Measurements from ENCODE around the gene STX18. TPM values are rescaled to one million over a fixed set of nuclear protein-coding genes. Genes with fewer than 3 reads are reported as not detected.

STX18 gene
- total RNA-seq, 2 donors from 2014 or later = 31.4 to 31.8 TPM

DNA sequence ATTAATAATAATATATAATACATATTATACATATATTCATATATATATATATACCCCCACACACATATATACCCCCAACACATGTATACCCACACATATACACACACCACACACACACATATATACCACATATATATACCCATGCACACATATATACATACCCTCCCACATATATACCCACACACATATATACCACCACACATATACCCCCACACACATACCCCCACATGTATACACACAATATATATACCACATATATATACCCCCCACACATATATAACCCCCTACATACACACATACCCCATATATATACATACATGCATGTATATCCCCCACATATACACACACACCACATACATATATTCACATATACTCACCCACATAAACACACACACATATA lies 103.0 kb downstream of the STX18 start:
- intact Hi-C loops (cut with DNase I) = no loop called here

DNA sequence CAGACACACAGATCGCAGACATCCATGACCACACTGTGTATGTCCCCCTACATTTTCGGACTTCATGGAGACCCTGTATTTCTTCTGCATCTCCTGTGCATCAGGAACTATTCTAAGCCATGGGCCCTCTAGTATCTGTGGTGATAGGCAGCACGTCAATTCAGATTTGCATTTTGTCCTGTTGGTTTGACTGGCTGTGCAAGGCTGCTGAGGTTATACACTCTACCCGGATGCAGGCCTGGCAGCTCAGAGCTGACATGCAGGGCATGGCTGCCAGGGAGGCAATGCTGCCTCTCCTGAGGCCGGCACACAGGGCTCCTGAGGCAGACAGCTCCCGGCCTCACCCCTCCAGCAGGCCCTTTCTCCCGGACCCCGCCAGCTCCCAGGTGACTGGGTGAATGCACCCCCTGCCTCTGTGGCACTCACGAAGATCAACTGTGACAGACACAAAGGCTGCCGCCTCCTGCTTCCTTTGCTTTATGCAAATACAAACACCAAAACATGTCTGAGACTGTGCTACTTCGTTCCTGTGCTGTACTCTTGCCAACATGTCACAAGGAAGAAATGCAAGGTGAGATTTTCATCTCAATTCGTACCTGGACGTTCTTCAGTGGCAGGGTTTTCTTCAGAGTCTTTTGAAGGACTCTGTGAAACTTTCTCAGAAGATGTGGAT lies 103.9 kb downstream of the STX18 start:
- no peak overlapping the region for H3K9ac ChIP-seq (ENCODE audit: low read depth in 2 of 2, low read length in 2 of 2)
- no peaks in the 10 kb centered on the region for H3K4me1 ChIP-seq
- intact Hi-C loops (cut with DNase I) = no loop called here
- TF ChIP-seq, protein P1, sequence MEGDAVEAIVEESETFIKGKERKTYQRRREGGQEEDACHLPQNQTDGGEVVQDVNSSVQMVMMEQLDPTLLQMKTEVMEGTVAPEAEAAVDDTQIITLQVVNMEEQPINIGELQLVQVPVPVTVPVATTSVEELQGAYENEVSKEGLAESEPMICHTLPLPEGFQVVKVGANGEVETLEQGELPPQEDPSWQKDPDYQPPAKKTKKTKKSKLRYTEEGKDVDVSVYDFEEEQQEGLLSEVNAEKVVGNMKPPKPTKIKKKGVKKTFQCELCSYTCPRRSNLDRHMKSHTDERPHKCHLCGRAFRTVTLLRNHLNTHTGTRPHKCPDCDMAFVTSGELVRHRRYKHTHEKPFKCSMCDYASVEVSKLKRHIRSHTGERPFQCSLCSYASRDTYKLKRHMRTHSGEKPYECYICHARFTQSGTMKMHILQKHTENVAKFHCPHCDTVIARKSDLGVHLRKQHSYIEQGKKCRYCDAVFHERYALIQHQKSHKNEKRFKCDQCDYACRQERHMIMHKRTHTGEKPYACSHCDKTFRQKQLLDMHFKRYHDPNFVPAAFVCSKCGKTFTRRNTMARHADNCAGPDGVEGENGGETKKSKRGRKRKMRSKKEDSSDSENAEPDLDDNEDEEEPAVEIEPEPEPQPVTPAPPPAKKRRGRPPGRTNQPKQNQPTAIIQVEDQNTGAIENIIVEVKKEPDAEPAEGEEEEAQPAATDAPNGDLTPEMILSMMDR (IDR thresholded peaks at IDR 0.05) = no peak
- H3K36me3 ChIP-seq = no peaks in the 10 kb centered on the region
- H3K27ac ChIP-seq = no peak overlapping the region
- H3K9me3 ChIP-seq = no peaks in the 10 kb centered on the region
- H3K27me3 ChIP-seq = no peaks in the 10 kb centered on the region
- H3K4me3 ChIP-seq = no peak overlapping the region
- DNase-seq = no peak

More for the DNA sequence above, 103.0 kb downstream of the STX18 start:
- no peak overlapping the region for H3K4me3 ChIP-seq
- TF ChIP-seq, protein P1 (IDR thresholded peaks at IDR 0.05) = no peak
- no peaks in the 10 kb centered on the region for H3K27me3 ChIP-seq
- DNase-seq = no peak
- H3K4me1 ChIP-seq = no peaks in the 10 kb centered on the region
- no peak overlapping the region for H3K27ac ChIP-seq
- no peak overlapping the region for H3K9ac ChIP-seq (ENCODE audit: low read depth in 2 of 2, low read length in 2 of 2)
- no peaks in the 10 kb centered on the region for H3K36me3 ChIP-seq
- no peaks in the 10 kb centered on the region for H3K9me3 ChIP-seq

DNA sequence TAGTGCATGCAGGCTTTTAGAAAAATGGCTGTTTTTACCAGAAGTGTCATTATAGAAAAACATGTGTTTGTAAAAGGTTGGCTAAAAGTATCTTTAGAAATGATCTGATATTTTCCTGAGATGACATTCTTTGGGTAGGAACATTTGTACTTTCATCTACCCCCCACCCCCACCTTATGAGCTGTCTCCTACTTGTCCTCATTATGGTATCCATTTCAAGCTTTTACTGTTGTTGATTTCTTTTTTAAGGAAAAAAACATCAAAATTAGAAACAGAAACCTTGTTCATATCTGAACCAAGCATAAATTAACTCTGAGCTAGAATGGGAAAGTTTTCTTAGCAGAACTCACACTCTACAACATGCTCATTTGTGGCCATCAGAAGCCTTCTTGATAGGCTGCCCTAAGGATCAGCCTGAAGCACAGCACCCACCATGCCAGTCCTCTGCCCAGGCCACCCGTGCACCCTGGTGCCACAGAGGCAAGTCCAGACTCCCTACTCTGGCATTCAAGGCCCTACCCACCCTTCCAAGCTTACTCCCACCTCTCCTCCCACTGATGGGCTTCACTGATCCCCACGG lies 105.5 kb downstream of the STX18 start:
- no peak for DNase-seq
- Histone ChIP-seq H3K9ac (ENCODE audit: low read depth in 2 of 2, low read length in 2 of 2) (no peak overlapping the region), H3K27me3 (no peaks in the 10 kb centered on the region), H3K4me3 (no peak overlapping the region), H3K4me1 (no peaks in the 10 kb centered on the region), H3K27ac (no peak overlapping the region), H3K36me3 (no peaks in the 10 kb centered on the region), H3K9me3 (no peaks in the 10 kb centered on the region)
- intact Hi-C loops (cut with DNase I) = no loop called here
- TF ChIP-seq, protein P1 (IDR thresholded peaks at IDR 0.05) = no peak

DNA sequence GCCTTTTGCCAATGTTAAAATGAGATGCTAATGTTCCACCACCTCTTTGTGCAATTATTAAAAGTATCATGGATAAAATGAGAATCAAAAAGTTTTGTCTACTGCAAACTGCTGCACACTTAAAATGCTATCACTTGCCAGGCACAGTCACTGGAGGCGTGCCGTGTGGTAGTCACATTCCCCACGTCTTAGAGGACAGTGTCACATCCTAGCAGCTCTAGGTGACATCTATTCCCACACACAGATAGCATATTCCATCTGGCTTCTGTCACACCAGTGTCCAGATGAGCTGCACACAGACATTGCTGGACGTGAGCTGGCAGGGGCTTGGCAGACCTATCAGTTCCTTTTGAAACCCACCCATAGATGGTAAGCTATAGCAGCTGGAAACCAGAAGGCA lies 107.9 kb downstream of the STX18 start:
- H3K4me3 ChIP-seq = no peak overlapping the region
- no peaks in the 10 kb centered on the region for H3K4me1 ChIP-seq
- H3K27me3 ChIP-seq = no peaks in the 10 kb centered on the region
- intact Hi-C loops (cut with DNase I) = no loop called here
- H3K36me3 ChIP-seq = no peaks in the 10 kb centered on the region
- H3K9ac ChIP-seq (ENCODE audit: low read depth in 2 of 2, low read length in 2 of 2) = no peak overlapping the region
- no peaks in the 10 kb centered on the region for H3K9me3 ChIP-seq
- TF ChIP-seq, protein P1 (IDR thresholded peaks at IDR 0.05) = no peak
- no peak overlapping the region for H3K27ac ChIP-seq
- DNase-seq = no peak

DNA sequence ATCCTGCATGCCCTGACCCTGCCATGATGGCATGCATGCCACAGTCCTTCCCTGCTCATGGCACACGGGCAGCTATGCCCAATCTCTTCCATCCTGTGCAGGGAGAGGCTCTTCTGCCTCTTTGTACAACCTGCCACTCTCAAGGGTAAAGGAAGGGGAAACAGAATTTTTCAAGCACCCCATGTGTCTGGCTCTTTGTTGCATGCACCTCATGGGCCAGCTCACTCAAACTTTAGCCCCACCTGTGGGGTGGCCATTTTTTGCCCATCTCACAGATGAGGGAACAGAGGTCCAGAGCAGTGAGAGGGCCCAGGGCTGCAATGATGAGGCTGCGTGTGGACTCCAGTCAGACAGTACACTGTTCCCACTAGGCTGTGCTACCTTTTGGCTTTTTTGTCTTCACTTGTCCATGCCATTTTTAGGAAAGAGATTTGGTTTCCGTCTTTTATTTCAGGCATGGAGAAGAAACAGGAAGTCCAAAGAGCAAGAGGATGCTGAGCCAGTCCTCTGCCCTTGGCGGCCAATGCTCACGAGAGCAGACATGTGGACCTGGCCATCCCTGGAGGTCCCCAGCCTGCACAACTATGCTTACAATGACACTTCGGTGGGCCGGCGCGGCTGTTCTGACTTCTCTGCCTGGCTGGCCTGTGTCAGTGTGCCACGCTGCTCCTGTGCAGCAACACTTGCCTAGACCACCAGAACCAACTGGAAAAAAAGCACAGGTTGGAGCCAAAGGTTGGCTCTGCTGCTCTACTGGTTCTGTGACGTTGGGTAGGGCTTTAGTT lies 109.3 kb downstream of the STX18 start:
- Histone ChIP-seq H3K4me3 (no peak overlapping the region), H3K27ac (no peak overlapping the region), H3K9ac (ENCODE audit: low read depth in 2 of 2, low read length in 2 of 2) (no peak overlapping the region), H3K27me3 (no peaks in the 10 kb centered on the region), H3K36me3 (no peaks in the 10 kb centered on the region), H3K4me1 (no peaks in the 10 kb centered on the region), H3K9me3 (no peaks in the 10 kb centered on the region)
- DNase-seq = no peak
- TF ChIP-seq, protein P1 (IDR thresholded peaks at IDR 0.05) = no peak
- intact Hi-C loops (cut with DNase I) = no loop called here

All from colonic mucosa (tissue), 4 donors.